Measurements from ENCODE around the gene ARHGEF7.

- TF ChIP-seq GATA2 (IDR thresholded peaks at IDR 0.05; ENCODE audit: low read depth, low read length), result no peak
- TF ChIP-seq GATA3 (IDR thresholded peaks at IDR 0.05; ENCODE audit: low read depth, low read length), result no peak
Measured at GRCh38 chr13:111181977-111182376, 66.9 kb downstream of the ARHGEF7 start.

Data from SH-SY5Y (cell line).